Fibroblast of skin of right quadriceps (primary cell): ENCODE measurements around the gene ANKRD60.
A peak's percentile ranks its signal among the peaks of the same experiment; 100 is the strongest.

ENCODE experiments used
- DNase-seq: peaks from one replicate; pipeline ENCODE4 v3.0.0-alpha.2; 2013

ANKRD60 gene

DNA sequence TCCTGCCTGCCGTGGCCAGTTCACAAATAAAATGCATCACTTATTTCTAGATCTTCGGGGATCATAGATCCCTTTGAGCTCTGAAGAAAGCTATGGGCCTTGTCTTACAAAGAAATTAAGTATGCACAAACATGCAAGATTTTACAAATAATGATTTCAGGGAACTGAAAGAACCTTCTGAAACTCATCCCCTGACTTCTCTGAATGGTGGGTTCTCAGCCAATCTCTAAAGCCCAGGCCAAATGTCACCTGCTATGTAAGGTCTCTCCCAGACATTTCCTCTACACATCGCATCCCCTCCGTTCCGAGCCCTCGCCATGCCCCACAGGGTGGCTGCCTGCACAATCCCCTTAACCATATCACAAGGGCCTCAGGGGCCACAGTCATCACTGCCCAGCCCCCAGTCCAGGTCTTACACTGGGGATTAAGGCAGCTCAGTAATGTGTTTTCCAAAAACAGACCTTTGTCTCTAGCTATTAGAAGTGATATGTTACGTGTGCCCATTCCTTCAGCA lies 16.1 kb upstream of the ANKRD60 start:
- DNase-seq = no peak

DNA sequence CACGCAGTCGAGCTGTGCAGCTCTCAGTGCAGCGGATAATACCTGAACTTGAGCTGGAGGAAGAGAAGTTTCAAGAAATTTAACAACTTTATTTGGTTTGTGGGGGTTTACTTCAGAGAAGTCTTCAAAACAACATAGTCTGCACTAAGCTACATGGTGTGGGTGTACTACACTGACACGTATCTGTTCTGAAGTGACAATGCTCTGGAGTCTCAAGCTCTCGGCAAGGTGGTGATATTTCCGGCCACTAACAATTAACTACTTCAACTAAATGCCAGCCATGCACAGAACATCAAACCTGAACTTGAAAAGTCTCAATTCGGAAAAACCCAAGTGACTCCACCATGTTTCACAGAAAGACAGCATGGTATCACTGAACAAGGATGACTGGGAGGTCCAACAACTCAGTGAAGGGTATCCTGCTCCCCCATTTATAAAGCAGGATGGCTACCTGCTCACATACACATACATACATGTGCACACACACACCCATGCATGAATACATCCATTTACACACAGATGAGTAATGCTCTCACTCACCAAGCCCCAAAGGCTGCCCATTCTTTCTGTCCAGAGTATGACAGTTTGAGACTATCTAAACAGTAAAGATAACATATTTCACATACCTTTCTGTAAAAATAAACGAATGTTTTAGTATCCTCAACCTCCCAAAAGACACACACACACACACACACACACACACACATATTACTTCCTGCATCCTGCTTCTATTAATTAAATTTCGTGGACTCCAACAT lies 15.4 kb upstream of the ANKRD60 start:
- peak; percentile 11 for DNase-seq

GRCh38 chr20:58242824-58243223 lies 14.4 kb upstream of the ANKRD60 start:
- DNase-seq = no peak

- DNase-seq = no peak
These were observed 13.5 kb upstream of the ANKRD60 start for GRCh38 chr20:58241766-58242465.

GRCh38 chr20:58240471-58240870 lies 12.0 kb upstream of the ANKRD60 start:
- DNase-seq = no peak

DNA sequence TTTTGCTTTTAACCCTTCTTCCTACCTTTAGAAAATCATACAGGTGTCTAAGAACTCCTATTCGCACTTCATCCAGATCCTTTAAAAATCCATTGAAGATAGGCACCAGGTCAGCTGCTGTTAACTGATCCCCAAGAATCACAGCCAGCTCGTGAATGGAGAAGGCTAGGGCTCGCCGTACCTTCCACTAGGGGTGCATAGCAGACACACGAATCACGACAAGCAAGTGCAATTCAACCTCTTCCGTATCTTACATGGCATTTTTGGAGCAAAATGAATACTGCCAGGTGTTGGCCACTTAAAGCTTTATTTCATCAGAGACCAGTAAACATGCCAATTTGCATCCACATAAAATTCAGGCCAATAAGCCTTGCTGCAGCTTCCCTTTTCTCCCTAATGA lies 10.8 kb upstream of the ANKRD60 start:
- no peak for DNase-seq

DNA sequence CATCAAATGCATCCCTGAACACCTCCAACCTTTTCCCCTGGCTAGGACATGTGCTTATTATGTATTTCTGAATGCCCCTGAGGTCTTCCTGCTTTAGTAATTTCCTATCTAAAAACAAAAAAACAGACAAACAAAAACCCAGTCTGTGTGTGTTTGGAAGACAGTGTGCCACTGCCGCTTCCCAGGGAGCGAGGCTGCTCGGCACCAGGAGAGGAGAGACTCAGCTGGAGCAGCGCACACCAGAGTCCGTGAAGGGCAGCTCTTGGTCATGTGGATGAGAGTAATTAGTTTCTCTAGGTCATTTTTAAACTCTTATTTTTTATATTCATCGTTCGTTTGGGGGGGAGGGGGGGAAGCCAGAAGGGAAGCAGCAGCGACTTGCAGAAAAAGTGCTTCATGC lies 10.0 kb upstream of the ANKRD60 start:
- no peak for DNase-seq

DNA sequence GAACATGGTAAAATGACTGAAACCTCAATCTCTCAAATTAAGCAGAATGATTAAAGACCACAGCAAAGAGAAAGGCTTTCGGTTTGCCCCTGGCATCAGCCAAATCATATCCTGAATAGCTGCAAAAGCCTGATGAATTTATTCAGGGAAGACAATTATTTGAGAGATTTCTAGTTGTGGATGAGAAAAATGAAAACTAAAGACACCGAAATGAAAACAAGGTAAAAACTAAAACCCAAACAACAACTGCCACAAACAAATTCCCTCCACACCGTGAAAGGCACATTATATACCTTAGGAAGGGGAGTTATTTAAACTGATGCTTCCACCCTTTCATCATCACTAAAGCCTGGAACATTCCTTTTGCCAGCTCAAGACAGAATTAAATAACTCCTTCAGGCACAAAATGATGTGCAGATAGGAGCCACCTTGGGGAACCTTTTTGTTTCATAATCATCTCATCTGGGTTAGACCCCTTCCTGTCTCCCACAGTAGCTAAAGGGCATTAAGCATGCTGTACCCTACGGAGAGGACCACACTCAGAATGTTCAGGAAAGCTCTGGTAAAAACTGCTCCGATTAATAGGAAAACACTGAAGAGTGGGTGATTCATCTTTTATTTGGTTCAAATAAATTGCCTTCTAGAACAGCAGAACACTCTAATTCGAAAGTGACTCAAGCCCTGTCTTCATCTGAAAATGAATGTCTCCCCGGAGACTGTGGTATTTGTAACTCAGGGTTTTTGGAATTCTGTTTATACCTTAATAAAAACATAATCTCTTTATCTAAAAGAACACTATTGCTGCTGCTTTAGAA lies 9.1 kb upstream of the ANKRD60 start:
- DNase-seq = peak; percentile 90

- peak; percentile 64 for DNase-seq
These were observed 8.3 kb upstream of the ANKRD60 start for GRCh38 chr20:58236612-58237317.

DNA sequence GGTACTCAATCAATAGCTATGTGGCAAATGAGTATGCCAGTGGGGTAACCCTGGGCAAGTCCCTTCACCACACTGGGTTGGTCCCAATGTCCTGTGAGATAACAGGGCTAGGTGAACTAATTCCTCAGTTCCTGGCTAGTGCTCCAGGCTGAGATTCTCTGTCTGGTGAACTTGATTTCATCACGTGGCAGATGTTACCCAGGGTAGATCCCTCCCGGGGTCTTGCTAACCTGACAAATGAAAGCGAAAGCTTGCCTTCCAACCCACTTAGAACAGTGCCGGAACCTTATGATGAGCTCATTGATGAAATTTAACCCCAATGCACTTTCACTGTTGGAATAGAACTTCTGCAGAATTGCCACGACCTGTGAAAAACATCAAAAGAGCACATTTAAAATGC lies 6.6 kb upstream of the ANKRD60 start:
- DNase-seq = no peak

GRCh38 chr20:58233881-58234528 lies 5.6 kb upstream of the ANKRD60 start:
- DNase-seq = no peak

- no peak for DNase-seq
These were observed 4.9 kb upstream of the ANKRD60 start for GRCh38 chr20:58233393-58233792.

- peak; percentile 53 for DNase-seq
These were observed 3.2 kb upstream of the ANKRD60 start for GRCh38 chr20:58231683-58232082.

DNA sequence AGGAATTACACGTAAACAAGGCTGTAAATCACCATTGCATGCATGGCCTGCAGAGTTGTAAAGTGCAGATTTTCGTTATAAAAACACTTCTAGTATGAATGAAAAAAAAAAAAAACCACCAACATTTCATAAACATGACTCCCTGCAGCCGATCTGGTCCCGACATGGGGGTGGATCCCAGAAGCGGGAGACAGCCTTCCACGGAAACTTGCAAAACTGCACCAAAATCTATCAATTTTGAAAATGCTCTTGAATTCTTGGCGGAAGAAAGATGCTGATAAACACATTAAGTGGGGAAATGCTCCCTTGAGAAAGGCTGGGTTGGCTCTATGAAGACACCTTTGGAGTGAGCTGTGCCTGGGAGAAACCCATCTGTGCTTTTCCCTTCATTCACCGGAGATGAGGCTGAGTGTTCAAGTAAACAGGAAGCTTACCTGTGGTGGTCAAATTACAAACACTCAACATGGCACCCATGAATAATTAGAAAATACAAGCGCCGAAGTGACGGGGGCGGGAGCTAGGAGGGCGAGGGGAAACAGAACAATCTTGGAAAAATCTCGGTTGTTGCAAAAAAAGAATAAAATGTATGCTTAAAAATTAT lies 845 bp upstream of the ANKRD60 start:
- DNase-seq = peak; percentile 39

DNA sequence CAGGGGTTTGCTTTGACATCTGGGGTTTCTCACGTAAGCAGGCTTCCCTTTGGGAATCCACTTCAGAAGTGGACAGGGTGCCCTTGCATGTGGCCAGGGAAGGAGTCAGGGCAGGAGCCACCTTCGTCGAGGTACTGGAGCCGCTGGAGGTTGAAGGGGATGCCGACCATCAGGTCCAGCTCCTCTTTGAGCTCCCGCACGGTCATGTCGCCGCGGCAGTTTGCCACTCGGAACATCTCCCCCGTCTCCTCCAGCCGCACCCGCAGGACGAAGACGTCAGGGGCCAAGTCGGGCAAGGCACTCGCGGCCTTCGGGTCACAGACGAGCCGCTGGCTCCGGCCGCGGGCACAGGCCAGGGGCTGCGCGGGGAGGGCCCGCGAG lies 360 bp downstream of the ANKRD60 start:
- no peak for DNase-seq

DNA sequence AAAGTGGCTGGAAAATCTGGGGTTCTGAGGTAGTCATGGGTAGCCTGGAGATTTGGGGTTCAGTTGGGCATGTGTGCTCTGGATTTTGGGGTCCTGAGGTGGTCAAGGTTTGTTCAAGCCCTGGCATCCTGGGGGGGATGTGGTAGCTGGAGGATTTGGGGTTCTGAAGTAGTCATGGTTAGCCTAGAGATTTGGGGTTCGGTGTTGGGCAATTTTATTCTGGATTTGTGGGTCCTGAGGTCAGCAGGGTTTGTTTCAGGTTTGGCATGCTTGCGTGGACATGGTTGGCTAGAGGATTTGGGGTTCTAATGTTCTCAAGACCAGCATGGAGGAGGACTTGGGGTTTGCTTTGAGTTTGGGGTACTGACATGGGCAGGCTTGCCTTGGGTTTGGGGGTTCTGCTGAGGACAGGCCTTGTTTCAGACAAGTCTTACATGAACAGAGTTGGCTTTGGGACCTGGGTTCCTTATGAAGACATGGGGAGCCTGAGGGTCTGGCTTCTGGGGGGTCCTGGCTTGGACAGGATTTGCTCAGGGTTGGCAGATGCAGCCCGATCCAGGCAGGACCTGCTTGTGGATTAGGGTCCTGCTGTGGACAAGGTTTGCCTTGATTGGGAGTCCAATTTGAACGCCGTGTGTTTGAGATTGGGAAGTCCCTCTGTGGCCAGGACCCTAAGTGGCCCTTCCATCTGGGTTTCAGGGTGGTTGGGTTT lies 906 bp downstream of the ANKRD60 start:
- DNase-seq = no peak

DNA sequence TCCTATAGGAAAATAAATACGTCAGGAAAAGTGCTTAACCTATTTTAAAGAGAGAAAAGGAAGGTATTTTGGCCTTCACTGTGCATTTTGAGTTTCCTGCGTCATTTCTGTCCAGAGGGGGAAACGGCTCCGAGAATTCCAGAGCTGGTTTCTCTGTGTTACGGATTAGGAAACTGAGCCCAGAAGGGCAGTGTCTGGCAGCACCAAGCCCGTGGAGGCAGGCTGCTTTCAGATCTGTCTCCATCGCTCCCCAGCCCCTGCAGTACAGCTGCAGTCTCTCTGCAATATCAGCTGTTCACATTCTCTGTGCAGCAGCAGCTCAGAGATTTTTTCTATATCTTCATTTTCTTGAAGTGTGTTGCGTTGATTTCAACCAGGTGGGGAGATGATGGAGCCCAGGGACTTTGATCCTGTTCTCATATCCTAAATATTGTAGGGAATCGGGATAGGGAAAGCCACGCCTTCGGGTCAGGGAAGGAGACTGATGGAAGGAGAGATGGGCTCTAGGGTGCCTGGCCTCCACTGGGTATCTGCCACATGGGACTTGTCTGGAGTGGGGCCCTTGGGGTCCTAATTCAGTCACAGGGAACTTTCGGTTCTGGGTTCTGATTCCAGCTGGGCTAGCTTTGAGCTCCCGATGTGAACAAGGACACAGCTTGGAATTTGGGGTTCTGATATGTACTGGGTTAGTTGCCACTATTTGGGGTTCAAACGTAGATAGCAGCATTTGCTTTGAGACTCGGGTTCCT lies 2.8 kb downstream of the ANKRD60 start:
- DNase-seq = no peak

DNA sequence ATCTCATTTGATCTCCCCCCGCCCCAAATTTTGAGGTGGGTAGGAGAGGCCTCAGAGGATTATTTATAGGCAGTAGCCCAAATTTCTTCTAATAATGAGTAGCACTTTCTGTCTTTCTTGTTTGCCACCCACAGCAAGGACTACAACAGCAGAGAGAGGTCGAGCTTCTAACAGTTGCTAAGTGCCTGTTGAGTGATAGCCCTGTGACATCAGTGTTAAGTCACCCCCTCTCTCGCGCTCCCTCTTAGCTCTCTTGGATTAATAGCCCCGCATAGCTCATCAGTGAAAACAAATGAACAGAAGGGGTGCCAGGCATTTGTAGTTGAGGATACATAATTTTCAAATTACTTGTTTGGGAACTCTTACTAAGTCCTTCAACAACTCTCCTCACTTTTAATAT lies 3.5 kb downstream of the ANKRD60 start:
- DNase-seq = no peak

GRCh38 chr20:58224097-58224496 lies 4.4 kb downstream of the ANKRD60 start:
- DNase-seq = no peak

DNA sequence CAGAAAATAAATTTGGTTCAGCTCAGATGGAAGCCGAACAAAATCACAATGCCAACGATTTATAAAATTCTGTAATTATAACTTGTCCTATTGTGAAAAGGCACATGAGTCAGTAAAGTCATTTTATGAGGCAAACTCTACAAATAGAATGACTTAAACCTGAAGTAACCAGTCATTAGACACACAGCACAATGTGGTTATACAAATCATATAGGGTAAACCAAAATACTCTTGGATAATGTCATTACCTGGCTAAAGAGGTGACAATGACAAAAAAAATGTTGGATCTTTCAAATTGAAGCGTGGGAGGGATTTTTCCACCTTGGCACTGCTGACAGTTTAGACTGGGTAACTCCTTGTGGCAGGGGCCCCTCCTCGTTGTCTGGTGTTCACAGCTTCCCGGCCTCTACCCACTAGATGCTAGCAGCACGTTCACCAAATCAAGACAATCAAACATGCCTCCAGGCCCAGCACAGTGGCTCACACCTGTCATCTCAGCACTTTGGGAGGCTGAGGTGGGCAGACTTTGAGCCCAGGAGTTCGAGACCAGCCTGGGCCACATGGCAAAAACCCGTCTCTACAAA lies 5.0 kb downstream of the ANKRD60 start:
- DNase-seq = no peak
